AG04449 (cell line): ENCODE measurements around the gene EPHA6.
"Not testable (repeated sequence)": the region's sequence is repeated elsewhere in the genome, so short reads cannot be mapped to it uniquely, and the experiment has no call there.

Source experiments
- CTCF ChIA-PET: fragments of 350-600 bp; formaldehyde crosslinking; extraction: SDS; loops from one replicate; lab custom pipeline; 2021; ENCODE audit warnings: antibody characterized with exemption; lab: Yijun Ruan, JAX
- POLR2A ChIA-PET: fragments of 400-600, 350-600 bp; formaldehyde crosslinking; extraction: SDS; loops from one replicate; lab custom pipeline; 2020; ENCODE audit warnings: antibody characterized with exemption, inconsistent platforms; lab: Yijun Ruan, JAX
- DNase-seq: peaks from one replicate; pipeline ENCODE4 v3.0.0-alpha.2; 2010; ENCODE audit warnings: low read depth, low spot score
- H3K4me3 ChIP-seq: 2 replicates; pipeline ENCODE4 v1.5.1; 2011; ENCODE audit warnings: low read depth, mild to moderate bottlenecking, control low read depth, low read length
- CTCF ChIP-seq: IDR thresholded peaks from one replicate; pipeline ENCODE4 v1.5.1; 2011; ENCODE audit warnings: mild to moderate bottlenecking, moderate library complexity, low read length, control low read depth, inconsistent platforms; ENCODE audit not compliant: insufficient read depth; ENCODE audit errors: missing control alignments

Gene EPHA6

DNA sequence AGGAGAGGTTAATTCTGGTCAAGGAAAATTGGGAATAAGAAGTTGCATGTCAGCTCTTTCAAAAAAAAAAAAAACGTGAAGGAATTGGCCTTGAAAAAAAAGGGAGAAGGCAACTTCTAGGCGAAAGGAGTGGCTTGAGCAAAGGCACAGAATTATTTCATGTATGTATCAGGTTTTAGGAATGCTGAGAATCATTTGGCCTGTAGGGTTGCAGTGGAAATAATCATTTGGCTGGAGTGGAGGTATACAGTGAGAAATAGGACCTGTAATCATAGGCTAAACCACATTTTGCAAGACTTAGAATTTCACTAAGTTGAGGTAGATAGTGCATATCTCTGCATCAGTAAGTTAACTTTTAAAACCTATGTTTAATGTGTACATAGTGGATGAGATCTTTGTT is 54.9 kb downstream of the EPHA6 start:
- ChIA-PET CTCF (no interaction called here), POLR2A (no interaction called here)
- DNase-seq = no peak
- no peak overlapping the region for H3K4me3 ChIP-seq
- TF ChIP-seq CTCF = no peak

DNA sequence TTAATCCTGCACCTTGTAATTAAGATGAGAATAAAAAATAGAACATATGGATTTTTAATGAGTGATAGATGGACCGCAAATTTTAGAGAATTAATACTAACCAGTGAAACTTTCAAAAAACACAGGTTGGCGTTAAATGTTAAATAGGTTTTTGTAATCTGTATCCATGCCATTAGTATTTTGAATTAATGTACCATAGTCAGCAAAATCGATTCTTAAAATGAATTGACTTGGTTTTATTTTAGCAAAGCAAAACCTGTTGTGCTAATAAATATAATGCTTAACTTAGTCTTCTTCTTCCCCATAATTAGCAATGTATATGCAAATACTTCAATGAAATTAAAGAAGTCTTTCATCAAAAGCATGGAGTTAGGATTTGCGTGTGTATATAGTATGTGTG is 63.1 kb downstream of the EPHA6 start:
- ChIA-PET POLR2A (no interaction called here), CTCF (no interaction called here)
- no peak for TF ChIP-seq CTCF
- no peak overlapping the region for H3K4me3 ChIP-seq
- no peak for DNase-seq

DNA sequence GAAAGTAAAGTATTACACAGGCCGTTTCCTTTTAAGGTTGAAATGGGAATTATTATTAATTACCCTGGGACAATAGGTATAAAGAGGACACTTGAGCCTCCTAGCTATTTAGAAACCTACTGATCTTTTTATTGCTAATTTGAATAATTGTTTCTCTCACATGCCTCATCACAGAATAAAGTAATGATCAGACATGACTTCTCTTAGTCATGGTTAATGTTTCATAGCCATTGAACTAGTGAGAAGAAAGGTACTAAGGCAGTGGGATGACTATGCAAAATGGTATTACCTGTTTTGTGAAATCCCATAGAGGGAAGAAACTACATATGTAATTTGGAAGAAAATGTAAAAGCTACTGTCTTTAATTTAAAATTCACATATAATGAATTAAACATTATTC is 85.6 kb downstream of the EPHA6 start:
- no peak for TF ChIP-seq CTCF
- no peak for DNase-seq
- CTCF ChIA-PET = no interaction called here
- POLR2A ChIA-PET = no interaction called here
- H3K4me3 ChIP-seq = no peak overlapping the region

GRCh38 chr3:96900566-96900965 is 86.2 kb downstream of the EPHA6 start:
- TF ChIP-seq CTCF = no peak
- no peak for DNase-seq
- CTCF ChIA-PET = no interaction called here
- no peak overlapping the region for H3K4me3 ChIP-seq
- POLR2A ChIA-PET = no interaction called here

DNA sequence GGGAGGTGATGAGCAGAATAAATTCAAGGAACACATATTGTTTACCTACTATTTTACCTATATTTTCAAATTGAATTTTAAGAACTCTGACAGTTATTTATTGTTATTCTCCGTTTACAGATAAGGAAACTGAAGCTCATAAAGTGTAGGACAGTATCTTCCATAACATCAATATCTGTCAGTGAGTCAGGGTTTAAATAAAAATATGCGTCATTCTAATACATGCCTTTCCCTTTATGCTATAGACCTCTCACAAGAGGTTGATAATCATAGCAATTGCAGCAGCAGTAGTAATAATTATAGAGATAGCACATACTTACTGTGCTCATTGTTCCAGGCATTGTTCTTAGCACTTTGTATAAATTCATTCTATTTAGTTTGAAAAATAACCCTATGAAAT is 101.1 kb downstream of the EPHA6 start:
- ChIA-PET POLR2A (no interaction called here), CTCF (no interaction called here)
- TF ChIP-seq CTCF = no peak
- no peak for DNase-seq
- H3K4me3 ChIP-seq = no peak overlapping the region

GRCh38 chr3:96931119-96931862 is 116.9 kb downstream of the EPHA6 start:
- TF ChIP-seq CTCF = no peak
- no peak for DNase-seq
- CTCF ChIA-PET = no interaction called here
- H3K4me3 ChIP-seq = no peak overlapping the region
- POLR2A ChIA-PET = no interaction called here

- POLR2A ChIA-PET, DNase-seq, CTCF ChIA-PET, H3K4me3 ChIP-seq: not testable (repeated sequence)
Observed at GRCh38 chr3:96942131-96942530, 127.7 kb downstream of the EPHA6 start.
